Measurements from ENCODE around the gene RAD18.

- TF ChIP-seq CTCF (IDR thresholded peaks at IDR 0.05): peak; percentile 8 to 36 (median 28)
- TF ChIP-seq POLR2A (IDR thresholded peaks at IDR 0.05): no peak
These were observed 25.3 kb downstream of the RAD18 start for GRCh38 chr3:8938021-8938420.
